ENCODE measurements around the gene BCL11B.

Gene BCL11B

GRCh38 chr14:99239661-99240092 is 32.3 kb downstream of the BCL11B start:
- no peak for DNase-seq (ENCODE audit: insufficient read length, low spot score)
- no peak for FAIRE-seq
- no peak for TF ChIP-seq POLR2A (IDR thresholded peaks at IDR 0.05; ENCODE audit: low read depth, low read length)

GRCh38 chr14:99238216-99238615 is 33.8 kb downstream of the BCL11B start:
- no peak for TF ChIP-seq POLR2A (IDR thresholded peaks at IDR 0.05; ENCODE audit: low read depth, low read length)
- FAIRE-seq, result no peak
- no peak for DNase-seq (ENCODE audit: insufficient read length, low spot score)

GRCh38 chr14:99237288-99237687 is 34.7 kb downstream of the BCL11B start:
- no peak for FAIRE-seq
- TF ChIP-seq POLR2A (IDR thresholded peaks at IDR 0.05; ENCODE audit: low read depth, low read length), result no peak
- no peak for DNase-seq (ENCODE audit: insufficient read length, low spot score)

GRCh38 chr14:99236386-99237138 is 35.4 kb downstream of the BCL11B start:
- FAIRE-seq, result no peak
- no peak for TF ChIP-seq POLR2A (IDR thresholded peaks at IDR 0.05; ENCODE audit: low read depth, low read length)
- no peak for DNase-seq (ENCODE audit: insufficient read length, low spot score)

- TF ChIP-seq POLR2A (IDR thresholded peaks at IDR 0.05; ENCODE audit: low read depth, low read length), result no peak
- no peak for FAIRE-seq
- no peak for DNase-seq (ENCODE audit: insufficient read length, low spot score)
Observed at GRCh38 chr14:99235582-99236320, 36.2 kb downstream of the BCL11B start.

- FAIRE-seq, result no peak
- no peak for DNase-seq (ENCODE audit: insufficient read length, low spot score)
- no peak for TF ChIP-seq POLR2A (IDR thresholded peaks at IDR 0.05; ENCODE audit: low read depth, low read length)
Observed at GRCh38 chr14:99234961-99235571, 36.9 kb downstream of the BCL11B start.

GRCh38 chr14:99234355-99234754 is 37.6 kb downstream of the BCL11B start:
- no peak for TF ChIP-seq POLR2A (IDR thresholded peaks at IDR 0.05; ENCODE audit: low read depth, low read length)

GRCh38 chr14:99233222-99234035 is 38.6 kb downstream of the BCL11B start:
- no peak for TF ChIP-seq POLR2A (IDR thresholded peaks at IDR 0.05; ENCODE audit: low read depth, low read length)
- FAIRE-seq (no peak), DNase-seq (ENCODE audit: insufficient read length, low spot score) (no peak)

More at GRCh38 chr14:99234355-99234754, 37.6 kb downstream of the BCL11B start:
- FAIRE-seq (no peak), DNase-seq (ENCODE audit: insufficient read length, low spot score) (no peak)

- no peak for FAIRE-seq
- no peak for TF ChIP-seq POLR2A (IDR thresholded peaks at IDR 0.05; ENCODE audit: low read depth, low read length)
Observed at GRCh38 chr14:99232714-99233214, 39.2 kb downstream of the BCL11B start.

GRCh38 chr14:99231850-99232713 is 39.9 kb downstream of the BCL11B start:
- DNase-seq (ENCODE audit: insufficient read length, low spot score) (no peak), FAIRE-seq (no peak)
- TF ChIP-seq POLR2A (IDR thresholded peaks at IDR 0.05; ENCODE audit: low read depth, low read length), result no peak

More at GRCh38 chr14:99232714-99233214, 39.2 kb downstream of the BCL11B start:
- no peak for DNase-seq (ENCODE audit: insufficient read length, low spot score)

- TF ChIP-seq POLR2A (IDR thresholded peaks at IDR 0.05; ENCODE audit: low read depth, low read length), result no peak
- no peak for FAIRE-seq
- DNase-seq (ENCODE audit: insufficient read length, low spot score), result no peak
Observed at GRCh38 chr14:99231161-99231849, 40.7 kb downstream of the BCL11B start.

All from H54 (cell line).